Memory B cell (primary cell): ENCODE measurements around the gene SETD2.
"Not testable (repeated sequence)": the region's sequence is repeated elsewhere in the genome, so short reads cannot be mapped to it uniquely, and the experiment has no call there.

Source experiments
- ATAC-seq: fragments of 150-1000 bp; cut with Tn5 transposase; 2 replicates; pipeline ENCODE4 v1.10.0; 2021; ENCODE audit warnings: low read depth, mild to moderate bottlenecking, moderate library complexity
- DNase-seq, 2 donors: peaks; one replicate each; pipeline ENCODE4 v3.0.0; 2022; ENCODE audit warnings: low spot score in 2 of 2
- H3K27ac Mint-ChIP-seq: one replicate; pipeline ENCODE4 v1.8.0; 2022; ENCODE audit warnings: mild to moderate bottlenecking, moderate library complexity, mixed read lengths
- H3K27me3 Mint-ChIP-seq: one replicate; pipeline ENCODE4 v1.8.0; 2022; ENCODE audit warnings: mixed read lengths
- H3K36me3 Mint-ChIP-seq: one replicate; pipeline ENCODE4 v1.8.0; 2022; ENCODE audit warnings: mild to moderate bottlenecking, mixed read lengths
- H3K4me1 Mint-ChIP-seq: one replicate; pipeline ENCODE4 v1.8.0; 2022; ENCODE audit warnings: mixed read lengths
- H3K4me3 Mint-ChIP-seq: one replicate; pipeline ENCODE4 v1.8.0; 2022; ENCODE audit warnings: mild to moderate bottlenecking, moderate library complexity, mixed read lengths
- H3K9me3 Mint-ChIP-seq: one replicate; pipeline ENCODE4 v1.8.0; 2022; ENCODE audit warnings: mixed read lengths

Gene SETD2

GRCh38 chr3:47026432-47026831 lies 137.5 kb downstream of the SETD2 start:
- not testable (repeated sequence) for H3K9me3 Mint-ChIP-seq, ATAC-seq, H3K4me3 Mint-ChIP-seq, DNase-seq, H3K27me3 Mint-ChIP-seq
- peaks cover 19% of the 10 kb centered on the region for H3K4me1 Mint-ChIP-seq
- peaks cover 18% of the 10 kb centered on the region for H3K36me3 Mint-ChIP-seq
- H3K27ac Mint-ChIP-seq: peak overlapping the region; percentile 56

GRCh38 chr3:47024932-47025331 lies 139.0 kb downstream of the SETD2 start:
- DNase-seq (no peak), ATAC-seq (no peak)
- Mint-ChIP-seq H3K27ac (peak overlapping the region; percentile 61), H3K4me3 (no peak overlapping the region), H3K4me1 (peaks cover 16% of the 10 kb centered on the region), H3K27me3 (no peaks in the 10 kb centered on the region), H3K36me3 (peaks cover 16% of the 10 kb centered on the region), H3K9me3 (no peaks in the 10 kb centered on the region)

GRCh38 chr3:47022641-47023071 lies 141.3 kb downstream of the SETD2 start:
- DNase-seq: no peak
- H3K4me3 Mint-ChIP-seq: no peak overlapping the region
- peaks cover 14% of the 10 kb centered on the region for H3K36me3 Mint-ChIP-seq
- no peaks in the 10 kb centered on the region for H3K27me3 Mint-ChIP-seq
- H3K4me1 Mint-ChIP-seq: peaks cover 28% of the 10 kb centered on the region
- H3K27ac Mint-ChIP-seq: no peak overlapping the region
- no peak for ATAC-seq
- H3K9me3 Mint-ChIP-seq: no peaks in the 10 kb centered on the region

GRCh38 chr3:47020311-47020710 lies 143.6 kb downstream of the SETD2 start:
- H3K4me1 Mint-ChIP-seq: peaks cover 37% of the 10 kb centered on the region
- H3K27ac Mint-ChIP-seq: no peak overlapping the region
- H3K4me3 Mint-ChIP-seq: no peak overlapping the region
- no peak for ATAC-seq
- no peak for DNase-seq
- peaks cover 12% of the 10 kb centered on the region for H3K36me3 Mint-ChIP-seq
- no peaks in the 10 kb centered on the region for H3K27me3 Mint-ChIP-seq
- H3K9me3 Mint-ChIP-seq: no peaks in the 10 kb centered on the region

GRCh38 chr3:47019201-47019600 lies 144.7 kb downstream of the SETD2 start:
- no peak for ATAC-seq
- H3K4me3 Mint-ChIP-seq: no peak overlapping the region
- H3K9me3 Mint-ChIP-seq: no peaks in the 10 kb centered on the region
- H3K27ac Mint-ChIP-seq: peak overlapping the region; percentile 88
- peaks cover 29% of the 10 kb centered on the region for H3K4me1 Mint-ChIP-seq
- DNase-seq: no peak
- no peaks in the 10 kb centered on the region for H3K27me3 Mint-ChIP-seq
- H3K36me3 Mint-ChIP-seq: peaks cover 12% of the 10 kb centered on the region

GRCh38 chr3:47018269-47018611 lies 145.7 kb downstream of the SETD2 start:
- Mint-ChIP-seq H3K9me3 (no peaks in the 10 kb centered on the region), H3K4me3 (no peak overlapping the region), H3K4me1 (peaks cover 29% of the 10 kb centered on the region), H3K36me3 (peaks cover 12% of the 10 kb centered on the region), H3K27me3 (no peaks in the 10 kb centered on the region), H3K27ac (peak overlapping the region; percentile 88)
- no peak for ATAC-seq
- no peak for DNase-seq

GRCh38 chr3:47017504-47018268 lies 146.2 kb downstream of the SETD2 start:
- Mint-ChIP-seq H3K36me3 (peaks cover 12% of the 10 kb centered on the region), H3K9me3 (no peaks in the 10 kb centered on the region), H3K27me3 (no peaks in the 10 kb centered on the region), H3K4me1 (peaks cover 29% of the 10 kb centered on the region), H3K27ac (peak overlapping the region; percentile 88), H3K4me3 (no peak overlapping the region)
- DNase-seq (no peak), ATAC-seq (no peak)

GRCh38 chr3:47016934-47017435 lies 146.9 kb downstream of the SETD2 start:
- Mint-ChIP-seq H3K4me1 (peaks cover 29% of the 10 kb centered on the region), H3K36me3 (peaks cover 12% of the 10 kb centered on the region), H3K9me3 (no peaks in the 10 kb centered on the region), H3K27me3 (no peaks in the 10 kb centered on the region), H3K27ac (peak overlapping the region; percentile 88), H3K4me3 (no peak overlapping the region)
- peak; percentile 88 for ATAC-seq
- DNase-seq: peak in 1 of 2 donors; percentile 9

GRCh38 chr3:47016086-47016933 lies 147.6 kb downstream of the SETD2 start:
- H3K9me3 Mint-ChIP-seq: no peaks in the 10 kb centered on the region
- DNase-seq (no peak), ATAC-seq (no peak)
- no peak overlapping the region for H3K4me3 Mint-ChIP-seq
- peak overlapping the region; percentile 88 for H3K27ac Mint-ChIP-seq
- H3K4me1 Mint-ChIP-seq: peaks cover 29% of the 10 kb centered on the region
- no peaks in the 10 kb centered on the region for H3K27me3 Mint-ChIP-seq
- peaks cover 12% of the 10 kb centered on the region for H3K36me3 Mint-ChIP-seq

GRCh38 chr3:47015151-47015550 lies 148.8 kb downstream of the SETD2 start:
- Mint-ChIP-seq H3K9me3 (no peaks in the 10 kb centered on the region), H3K27ac (no peak overlapping the region), H3K4me1 (peaks cover 29% of the 10 kb centered on the region), H3K4me3 (no peak overlapping the region), H3K27me3 (no peaks in the 10 kb centered on the region), H3K36me3 (peaks cover 11% of the 10 kb centered on the region)
- DNase-seq: no peak
- ATAC-seq: no peak

- Mint-ChIP-seq H3K9me3 (no peaks in the 10 kb centered on the region), H3K27ac (peak overlapping the region; percentile 60), H3K4me3 (no peak overlapping the region), H3K36me3 (peaks cover 7% of the 10 kb centered on the region), H3K4me1 (peaks cover 27% of the 10 kb centered on the region), H3K27me3 (no peaks in the 10 kb centered on the region)
- no peak for ATAC-seq
- no peak for DNase-seq
Observed at GRCh38 chr3:47014036-47014435, 149.9 kb downstream of the SETD2 start.

GRCh38 chr3:47013231-47013630 lies 150.7 kb downstream of the SETD2 start:
- peaks cover 2% of the 10 kb centered on the region for H3K36me3 Mint-ChIP-seq
- no peak overlapping the region for H3K27ac Mint-ChIP-seq
- no peak overlapping the region for H3K4me3 Mint-ChIP-seq
- no peak for ATAC-seq
- no peak for DNase-seq
- no peaks in the 10 kb centered on the region for H3K27me3 Mint-ChIP-seq
- H3K4me1 Mint-ChIP-seq: peaks cover 22% of the 10 kb centered on the region
- no peaks in the 10 kb centered on the region for H3K9me3 Mint-ChIP-seq

- peaks cover 1% of the 10 kb centered on the region for H3K36me3 Mint-ChIP-seq
- no peak overlapping the region for H3K4me3 Mint-ChIP-seq
- no peaks in the 10 kb centered on the region for H3K27me3 Mint-ChIP-seq
- peaks cover 18% of the 10 kb centered on the region for H3K4me1 Mint-ChIP-seq
- no peaks in the 10 kb centered on the region for H3K9me3 Mint-ChIP-seq
- peak overlapping the region; percentile 89 for H3K27ac Mint-ChIP-seq
- no peak for ATAC-seq
- peak in 1 of 2 donors; percentile 9 for DNase-seq
Observed at GRCh38 chr3:47012342-47013230, 151.3 kb downstream of the SETD2 start.
